Heart left ventricle (tissue), 13 donors: ENCODE data around the gene UBAP2.

ENCODE experiments used
- CTCF ChIP-seq, 12 donors: fragments of 200-600 bp; sonication (generic) in 4 of 12; IDR thresholded peaks; one replicate each; pipeline versions ENCODE4 v1.5.0 to v1.8.0; 2018 to 2022; ENCODE audit warnings: antibody characterized with exemption in 12 of 12, mild to moderate bottlenecking in 5 of 12
- POLR2A ChIP-seq, 2 donors: fragments of 450-650 bp; IDR thresholded peaks; one replicate each; pipeline ENCODE4 v1.6.1; 2017; ENCODE audit warnings: antibody characterized with exemption in 2 of 2, mild to moderate bottlenecking in 2 of 2, moderate library complexity in 2 of 2
- donor health status: ischemic (EF 13 %, LVEDD 7.1; RV severe dilation, severe dysfunction).
- donor health status: DM: no; HTN: yes; CAD: no.
- donor health status: DM: no; HTN: no; CAD: no.
- donor health status: ischemic (EF 25% LVEDD 6.9; RV normal size, moderate dysfunction).
- donor health status: ischemic (EF 25% LVEDD 5.7; RV mildly dilated, moderate dysfunction).
- donor health status: ischemic (EF 35%, LVEDD 5.7; RV mildly dilated, moderate dysfunction).
- donor health status: nonischemic (EF 11% LVEDD 7.7; RV severe dilation, severe dysfunction).
- donor health status: DM: yes; HTN: yes; CAD: no.
- donor health status: PGD.
- donor health status: ischemic (EF 29% LVEDD 5.4; RV normal size, mild dysfunction).
- donor health status: nonischemic (EF 23%, LVEDD 6.1; RV moderate dilation, normal function).

- TF ChIP-seq CTCF (IDR thresholded peaks at IDR 0.05) (no peak), POLR2A (IDR thresholded peaks at IDR 0.05) (no peak)
Measured at GRCh38 chr9:34032631-34033030, 16.1 kb downstream of the UBAP2 start.
